Mesenchymal stem cell (in vitro differentiated cells and primary cell): ENCODE data around the gene STIM1.

Source experiments
- DNase-seq: peaks from one replicate; pipeline ENCODE4 v3.0.0-alpha.2; 2013
- H2AFZ ChIP-seq: one replicate; pipeline ENCODE4 v1.6.1; 2013; ENCODE audit warnings: low read depth, mild to moderate bottlenecking, control low read depth, inconsistent platforms, low read length, moderate library complexity
- H2AK5ac ChIP-seq: 2 replicates; pipeline ENCODE4 v1.6.1; 2013; ENCODE audit warnings: low read length, moderate library complexity, mild to moderate bottlenecking, inconsistent platforms; ENCODE audit not compliant: severe bottlenecking
- H2BK120ac ChIP-seq: one replicate; pipeline ENCODE4 v1.6.1; 2013; ENCODE audit warnings: low read depth, mild to moderate bottlenecking, inconsistent platforms, low read length, moderate library complexity
- H2BK12ac ChIP-seq, 2 experiments: one replicate each; pipeline ENCODE4 v1.6.1; 2013; ENCODE audit warnings: inconsistent platforms in 2 of 2, low read length in 2 of 2, mild to moderate bottlenecking in 2 of 2, moderate library complexity in 2 of 2, control low read depth in 1 of 2
- H2BK15ac ChIP-seq: one replicate; pipeline ENCODE4 v1.6.1; 2013; ENCODE audit warnings: mild to moderate bottlenecking, low read depth, inconsistent platforms; ENCODE audit not compliant: poor library complexity, severe bottlenecking
- H2BK5ac ChIP-seq: 2 replicates; pipeline ENCODE4 v1.6.1; 2013; ENCODE audit warnings: low read depth, mild to moderate bottlenecking, low read length, control low read depth, inconsistent platforms; ENCODE audit not compliant: poor library complexity, severe bottlenecking
- H3K14ac ChIP-seq, 2 experiments: one replicate each; pipeline ENCODE4 v1.6.1; 2013; ENCODE audit warnings: inconsistent platforms in 2 of 2, low read length in 2 of 2, control low read depth in 1 of 2, mild to moderate bottlenecking in 1 of 2, moderate library complexity in 1 of 2
- H3K18ac ChIP-seq, 2 experiments: one replicate each; pipeline ENCODE4 v1.6.1; 2013; ENCODE audit warnings: inconsistent platforms in 2 of 2, low read length in 2 of 2, control low read depth in 1 of 2, low read depth in 1 of 2, mild to moderate bottlenecking in 1 of 2
- H3K23ac ChIP-seq, 2 experiments: one replicate each; pipeline ENCODE4 v1.6.1; 2013; ENCODE audit warnings: inconsistent platforms in 2 of 2, low read length in 2 of 2, mild to moderate bottlenecking in 2 of 2, moderate library complexity in 2 of 2, control low read depth in 1 of 2
- H3K27ac ChIP-seq: 2 replicates; pipeline ENCODE4 v1.5.1; 2013; ENCODE audit warnings: mild to moderate bottlenecking, moderate library complexity, low read length, control low read depth, inconsistent platforms; ENCODE audit not compliant: poor library complexity, severe bottlenecking
- H3K27me3 ChIP-seq, 2 experiments: 2 replicates each; pipeline versions ENCODE4 v1.6.1 to v1.7.0; 2013; ENCODE audit warnings: low read length in 2 of 2, mild to moderate bottlenecking in 2 of 2, moderate library complexity in 2 of 2, control low read depth in 1 of 2, inconsistent platforms in 1 of 2; ENCODE audit not compliant: control insufficient read depth in 1 of 2, insufficient read depth in 1 of 2
- H3K36me3 ChIP-seq, 2 experiments: 2 replicates each; pipeline versions ENCODE4 v1.6.1 to v1.7.0; 2013; ENCODE audit warnings: low read length in 2 of 2, control low read depth in 1 of 2, inconsistent platforms in 1 of 2, low read depth in 1 of 2, mild to moderate bottlenecking in 1 of 2; ENCODE audit not compliant: insufficient read depth in 2 of 2, control insufficient read depth in 1 of 2
- H3K4ac ChIP-seq, 2 experiments: one replicate each; pipeline ENCODE4 v1.6.1; 2013; ENCODE audit warnings: inconsistent platforms in 2 of 2, low read length in 2 of 2, mild to moderate bottlenecking in 2 of 2, moderate library complexity in 2 of 2, control low read depth in 1 of 2, low read depth in 1 of 2
- H3K4me1 ChIP-seq: 2 replicates; pipeline ENCODE4 v1.6.1; 2013; ENCODE audit warnings: low read depth, low read length, control low read depth; ENCODE audit not compliant: control insufficient read depth, insufficient read depth
- H3K4me2 ChIP-seq: 2 replicates; pipeline ENCODE4 v1.6.1; 2013; ENCODE audit warnings: low read length, mild to moderate bottlenecking, inconsistent platforms; ENCODE audit not compliant: poor library complexity, severe bottlenecking
- H3K4me3 ChIP-seq, 2 experiments: 2 replicates each; pipeline versions ENCODE4 v1.5.1 to v1.7.0; 2013; ENCODE audit warnings: low read length in 2 of 2, mild to moderate bottlenecking in 2 of 2, control low read depth in 1 of 2, low read depth in 1 of 2; ENCODE audit not compliant: insufficient read depth in 1 of 2
- H3K79me1 ChIP-seq: replicated peaks from 2 replicates; pipeline ENCODE4 v1.6.1; 2013; ENCODE audit warnings: mild to moderate bottlenecking, control low read depth, low read length, inconsistent platforms; ENCODE audit not compliant: poor library complexity, severe bottlenecking
- H3K9ac ChIP-seq: 2 replicates; pipeline ENCODE4 v1.7.0; 2013; ENCODE audit warnings: mild to moderate bottlenecking, low read length, moderate library complexity
- H3K9me3 ChIP-seq: 2 replicates; pipeline ENCODE4 v1.7.0; 2013; ENCODE audit warnings: mild to moderate bottlenecking, low read length; ENCODE audit not compliant: control insufficient read depth
- H4K8ac ChIP-seq: one replicate; pipeline ENCODE4 v1.6.1; 2013; ENCODE audit warnings: inconsistent platforms, mild to moderate bottlenecking, low read length, moderate library complexity
- H4K91ac ChIP-seq: one replicate; pipeline ENCODE4 v1.6.1; 2013; ENCODE audit warnings: mild to moderate bottlenecking, low read length, inconsistent platforms
- WGBS: methylation state at CpG from one replicate; pipeline ENCODE4 v1.1.7; 2013; ENCODE audit warnings: mixed read lengths; 5-methylcytosine and 5-hydroxymethylcytosine counted together

STIM1 gene

GRCh38 chr11:3837793-3838192, 17.7 kb upstream of the STIM1 start:
- Histone ChIP-seq H2BK5ac (no peak overlapping the region), H3K4ac (no peak overlapping the region), H3K36me3 (peaks cover 13 to 29% of the 10 kb centered on the region in 2 experiments), H3K4me2 (no peak overlapping the region), H2BK12ac (no peak overlapping the region), H2AK5ac (no peak overlapping the region), H2AFZ (no peak overlapping the region), H3K9ac (no peak overlapping the region), H3K23ac (no peak overlapping the region), H3K27me3 (no peaks in the 10 kb centered on the region), H4K8ac (no peak overlapping the region), H3K4me3 (no peak overlapping the region), H2BK120ac (no peak overlapping the region), H3K27ac (no peak overlapping the region), H3K79me1 (peaks cover 17% of the 10 kb centered on the region), H3K9me3 (no peaks in the 10 kb centered on the region), H3K4me1 (peaks cover 20% of the 10 kb centered on the region), H3K14ac (no peak overlapping the region), H4K91ac (no peak overlapping the region), H2BK15ac (no peak overlapping the region), H3K18ac (no peak overlapping the region)
- DNase-seq = no peak
- 100% methylated on average over 1 of the region's 1 CpG for WGBS

GRCh38 chr11:3838504-3838903, 17.0 kb upstream of the STIM1 start:
- peaks cover 13 to 23% of the 10 kb centered on the region in 2 experiments for H3K36me3 ChIP-seq
- no peak for DNase-seq
- H2BK5ac ChIP-seq = no peak overlapping the region
- no peak overlapping the region for H3K4ac ChIP-seq
- no peak overlapping the region for H2BK12ac ChIP-seq
- no peak overlapping the region for H2AK5ac ChIP-seq
- no peak overlapping the region for H2AFZ ChIP-seq
- no peak overlapping the region for H3K27ac ChIP-seq
- no peaks in the 10 kb centered on the region for H3K9me3 ChIP-seq
- no peak overlapping the region for H4K91ac ChIP-seq
- H2BK15ac ChIP-seq = no peak overlapping the region
- no peak overlapping the region for H2BK120ac ChIP-seq
- no peak overlapping the region for H4K8ac ChIP-seq
- peaks cover 14% of the 10 kb centered on the region for H3K79me1 ChIP-seq
- H3K4me2 ChIP-seq = no peak overlapping the region
- H3K4me3 ChIP-seq = no peak overlapping the region
- H3K23ac ChIP-seq = no peak overlapping the region
- no peak overlapping the region for H3K14ac ChIP-seq
- 100% methylated on average over 1 of the region's 2 CpGs for WGBS
- no peak overlapping the region for H3K9ac ChIP-seq
- no peak overlapping the region for H3K18ac ChIP-seq
- no peaks in the 10 kb centered on the region for H3K27me3 ChIP-seq
- H3K4me1 ChIP-seq = peaks cover 20% of the 10 kb centered on the region

DNA sequence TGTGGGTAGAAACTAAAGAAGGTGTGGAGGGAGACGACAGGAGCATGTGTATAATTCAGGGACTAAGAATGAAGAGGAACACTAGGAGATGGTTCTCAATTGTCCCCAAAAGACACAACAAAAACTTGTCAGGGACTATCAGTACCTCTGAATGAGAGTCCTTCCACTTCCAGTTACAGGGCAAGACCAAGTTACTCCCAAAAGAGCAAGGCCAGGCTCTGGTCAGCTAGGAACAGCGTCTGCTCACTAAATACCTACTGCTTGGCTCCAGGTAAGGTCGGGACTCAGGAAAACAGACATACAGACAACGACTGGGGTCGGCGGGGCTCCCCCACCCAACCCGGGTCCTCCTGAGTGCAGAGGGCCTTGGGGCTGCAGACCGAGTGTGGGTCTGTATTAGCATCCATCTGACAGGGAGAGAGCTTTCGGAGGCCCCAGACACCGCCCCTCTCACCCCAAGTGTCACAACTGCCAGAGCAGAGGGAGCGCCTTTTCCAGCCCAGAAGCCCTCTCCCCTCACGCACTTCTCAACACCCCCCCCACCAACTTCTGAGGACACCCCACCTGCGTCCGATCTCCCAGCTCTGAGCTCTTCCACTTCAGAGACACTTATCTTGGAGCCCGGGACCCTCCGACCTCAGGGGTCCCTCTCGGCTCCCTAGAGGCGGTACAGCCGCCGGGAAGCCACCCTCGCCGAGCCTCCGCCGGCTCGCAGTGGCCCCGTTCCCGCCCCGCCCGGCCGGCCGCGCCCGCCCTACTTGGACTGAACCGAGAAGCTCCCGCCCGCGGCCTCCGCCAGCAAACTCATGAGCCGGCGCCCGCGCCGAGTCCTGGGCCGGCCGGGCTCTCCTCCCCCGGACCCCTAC, 15.2 kb upstream of the STIM1 start:
- H3K79me1 ChIP-seq = peaks cover 12% of the 10 kb centered on the region
- peak overlapping the region; percentile 93 for H3K4me2 ChIP-seq
- H3K4me3 ChIP-seq = peak overlapping the region; percentile 77 to 90
- H2AK5ac ChIP-seq = no peak overlapping the region
- H3K9me3 ChIP-seq = no peaks in the 10 kb centered on the region
- peaks cover 9 to 13% of the 10 kb centered on the region in 2 experiments for H3K36me3 ChIP-seq
- H2AFZ ChIP-seq = no peak overlapping the region
- DNase-seq = no peak
- peak overlapping the region in 1 of 2 experiments; percentile 91 for H3K23ac ChIP-seq
- H4K91ac ChIP-seq = no peak overlapping the region
- H2BK12ac ChIP-seq = peak overlapping the region in 1 of 2 experiments; percentile 18
- WGBS = 2% methylated on average over 34 of the region's 46 CpGs
- peak overlapping the region; percentile 76 for H2BK5ac ChIP-seq
- H4K8ac ChIP-seq = no peak overlapping the region
- H3K27me3 ChIP-seq = no peaks in the 10 kb centered on the region
- H2BK15ac ChIP-seq = peak overlapping the region; percentile 95
- H3K18ac ChIP-seq = peak overlapping the region; percentile 59 to 74
- H3K27ac ChIP-seq = no peak overlapping the region
- peaks cover 16% of the 10 kb centered on the region for H3K4me1 ChIP-seq
- peak overlapping the region; percentile 85 for H2BK120ac ChIP-seq
- peak overlapping the region in 1 of 2 experiments; percentile 92 for H3K4ac ChIP-seq
- H3K9ac ChIP-seq = peak overlapping the region; percentile 89
- H3K14ac ChIP-seq = peak overlapping the region in 1 of 2 experiments; percentile 51

- WGBS = 1% methylated on average over 10 of the region's 42 CpGs
- Histone ChIP-seq H3K4me2 (peak within 1 kb of the TSS; percentile 93), H3K18ac (peak within 1 kb of the TSS; percentile 93 to 96), H2AFZ (peak within 1 kb of the TSS; percentile 73), H3K27ac (peak within 1 kb of the TSS; percentile 80), H2BK120ac (peak within 1 kb of the TSS; percentile 97), H3K4me1 (peaks cover 16% of the 10 kb centered on the region), H3K9ac (peak within 1 kb of the TSS; percentile 89), H3K23ac (peak within 1 kb of the TSS in 1 of 2 experiments; percentile 91), H3K4me3 (peak within 1 kb of the TSS; percentile 77 to 90), H4K91ac (peak within 1 kb of the TSS; percentile 85), H4K8ac (peak within 1 kb of the TSS; percentile 97), H2BK12ac (peak within 1 kb of the TSS in 1 of 2 experiments; percentile 56), H3K36me3 (peaks cover 9 to 10% of the 10 kb centered on the region in 2 experiments), H3K27me3 (no peaks in the 10 kb centered on the region), H2AK5ac (no peak within 1 kb of the TSS), H3K9me3 (no peaks in the 10 kb centered on the region), H3K79me1 (peaks cover 12% of the 10 kb centered on the region), H2BK15ac (peak within 1 kb of the TSS; percentile 95), H2BK5ac (peak within 1 kb of the TSS; percentile 76), H3K4ac (peak within 1 kb of the TSS; percentile 88 to 97), H3K14ac (peak within 1 kb of the TSS in 1 of 2 experiments; percentile 93)
- DNase-seq = peak; percentile 92
Observed at GRCh38 chr11:3840870-3841425, 14.5 kb upstream of the STIM1 start, which contains the start of gene RHOG. Gene RHOG (minus strand): TSS chr11:3840959. CDS start chr11:3828138, 12,821 bp downstream.
